ENCODE measurements around the gene EXOC1L.
A peak's percentile ranks its signal among the peaks of the same experiment; 100 is the strongest.

The EXOC1L gene

GRCh38 chr4:55859711-55860110 is 40.1 kb downstream of the EXOC1L start:
- Histone ChIP-seq H3K36me3 (peaks cover 45% of the 10 kb centered on the region), H3K27ac (no peak overlapping the region), H3K4me1 (ENCODE audit: control insufficient read depth in 1 of 2, insufficient read depth in 1 of 2, low read depth in 1 of 2, low read length in 1 of 2) (peaks cover 3 to 12% of the 10 kb centered on the region in 2 experiments), H3K4me3 (ENCODE audit: low read depth in 1 of 2, low read length in 1 of 2) (no peak overlapping the region), H3K27me3 (no peaks in the 10 kb centered on the region), H3K9me3 (no peaks in the 10 kb centered on the region)
- TF ChIP-seq CTCF (IDR thresholded peaks at IDR 0.05): no peak

DNA sequence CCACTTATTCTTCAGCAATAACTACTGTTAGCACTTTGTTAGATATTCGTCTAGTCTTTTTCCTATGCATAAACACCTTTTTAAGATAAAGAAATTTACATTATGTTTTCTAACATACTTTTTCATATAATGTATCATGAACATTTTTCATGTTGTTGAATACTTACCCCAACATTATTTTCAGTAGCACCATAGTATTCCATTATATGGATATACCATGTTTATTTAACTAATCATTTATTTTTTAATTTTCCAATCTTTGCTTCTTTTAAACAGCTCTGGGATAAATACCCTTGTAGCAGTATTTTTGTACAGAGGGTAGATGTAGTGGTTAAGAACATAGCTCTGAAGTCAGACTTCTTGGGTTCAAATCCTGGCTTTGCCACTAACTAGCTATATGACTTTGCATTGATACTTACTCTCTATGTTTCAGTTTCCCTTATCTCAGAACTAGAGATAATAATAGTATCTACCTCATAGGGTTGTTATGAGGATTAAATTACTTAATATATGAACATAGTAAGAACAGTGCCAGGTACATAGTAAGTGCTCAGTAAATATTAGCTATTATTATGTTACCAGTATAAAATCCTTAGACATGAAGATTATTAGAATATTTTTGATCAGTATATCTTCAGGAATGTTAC is 45.1 kb downstream of the EXOC1L start:
- Histone ChIP-seq H3K36me3 (peaks cover 74% of the 10 kb centered on the region), H3K4me3 (ENCODE audit: low read depth in 1 of 2, low read length in 1 of 2) (no peak overlapping the region), H3K9me3 (no peaks in the 10 kb centered on the region), H3K4me1 (ENCODE audit: control insufficient read depth in 1 of 2, insufficient read depth in 1 of 2, low read depth in 1 of 2, low read length in 1 of 2) (no peaks in the 10 kb centered on the region), H3K27ac (no peak overlapping the region), H3K27me3 (no peaks in the 10 kb centered on the region)
- no peak for TF ChIP-seq CTCF (IDR thresholded peaks at IDR 0.05)

DNA sequence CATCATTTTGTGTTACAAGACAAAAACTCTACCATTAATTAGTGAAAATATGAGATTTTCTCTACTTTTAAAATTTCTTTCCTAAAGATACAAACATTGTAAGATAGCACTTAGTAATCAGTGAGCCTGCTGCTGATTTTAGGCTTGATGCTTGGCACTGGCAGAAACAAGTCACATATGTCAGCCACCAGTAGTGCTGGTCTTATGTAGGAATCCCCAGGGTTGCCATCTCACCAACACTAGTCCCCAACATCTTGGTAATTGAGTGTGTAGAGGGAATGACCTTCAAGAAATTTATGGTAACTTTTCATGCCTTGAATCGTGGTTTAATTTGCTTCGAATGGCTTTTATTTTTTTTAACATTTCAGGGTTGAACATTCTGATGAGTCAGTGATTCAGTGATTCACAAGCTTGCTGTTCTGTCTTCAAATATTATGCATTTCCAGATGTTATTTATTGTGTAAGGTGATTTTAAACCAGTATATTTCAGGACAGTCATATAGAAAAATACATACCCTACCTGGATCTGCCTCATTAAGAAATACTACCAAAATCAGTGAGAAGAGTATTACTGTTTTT is 45.7 kb downstream of the EXOC1L start:
- Histone ChIP-seq H3K4me1 (ENCODE audit: control insufficient read depth in 1 of 2, insufficient read depth in 1 of 2, low read depth in 1 of 2, low read length in 1 of 2) (no peaks in the 10 kb centered on the region), H3K27me3 (no peaks in the 10 kb centered on the region), H3K9me3 (no peaks in the 10 kb centered on the region), H3K36me3 (peaks cover 73% of the 10 kb centered on the region), H3K4me3 (ENCODE audit: low read depth in 1 of 2, low read length in 1 of 2) (no peak overlapping the region), H3K27ac (no peak overlapping the region)
- TF ChIP-seq CTCF (IDR thresholded peaks at IDR 0.05): no peak

GRCh38 chr4:55866290-55866907 is 46.8 kb downstream of the EXOC1L start:
- no peak overlapping the region for H3K27ac ChIP-seq
- H3K4me3 ChIP-seq (ENCODE audit: low read depth in 1 of 2, low read length in 1 of 2): no peak overlapping the region
- TF ChIP-seq CTCF (IDR thresholded peaks at IDR 0.05): no peak
- no peaks in the 10 kb centered on the region for H3K4me1 ChIP-seq (ENCODE audit: control insufficient read depth in 1 of 2, insufficient read depth in 1 of 2, low read depth in 1 of 2, low read length in 1 of 2)
- no peaks in the 10 kb centered on the region for H3K27me3 ChIP-seq
- H3K36me3 ChIP-seq: peaks cover 73% of the 10 kb centered on the region
- H3K9me3 ChIP-seq: no peaks in the 10 kb centered on the region

GRCh38 chr4:55866973-55867574 is 47.5 kb downstream of the EXOC1L start:
- Histone ChIP-seq H3K4me1 (ENCODE audit: control insufficient read depth in 1 of 2, insufficient read depth in 1 of 2, low read depth in 1 of 2, low read length in 1 of 2) (no peaks in the 10 kb centered on the region), H3K27ac (no peak overlapping the region), H3K9me3 (no peaks in the 10 kb centered on the region), H3K36me3 (peaks cover 76% of the 10 kb centered on the region), H3K4me3 (ENCODE audit: low read depth in 1 of 2, low read length in 1 of 2) (no peak overlapping the region), H3K27me3 (no peaks in the 10 kb centered on the region)
- TF ChIP-seq CTCF (IDR thresholded peaks at IDR 0.05): peak; percentile 66

Measured in neutrophil (primary cell).